ENCODE measurements around the gene PTF1A.
"Not testable (repeated sequence)": the region's sequence is repeated elsewhere in the genome, so short reads cannot be mapped to it uniquely, and the experiment has no call there.

The PTF1A gene

DNA sequence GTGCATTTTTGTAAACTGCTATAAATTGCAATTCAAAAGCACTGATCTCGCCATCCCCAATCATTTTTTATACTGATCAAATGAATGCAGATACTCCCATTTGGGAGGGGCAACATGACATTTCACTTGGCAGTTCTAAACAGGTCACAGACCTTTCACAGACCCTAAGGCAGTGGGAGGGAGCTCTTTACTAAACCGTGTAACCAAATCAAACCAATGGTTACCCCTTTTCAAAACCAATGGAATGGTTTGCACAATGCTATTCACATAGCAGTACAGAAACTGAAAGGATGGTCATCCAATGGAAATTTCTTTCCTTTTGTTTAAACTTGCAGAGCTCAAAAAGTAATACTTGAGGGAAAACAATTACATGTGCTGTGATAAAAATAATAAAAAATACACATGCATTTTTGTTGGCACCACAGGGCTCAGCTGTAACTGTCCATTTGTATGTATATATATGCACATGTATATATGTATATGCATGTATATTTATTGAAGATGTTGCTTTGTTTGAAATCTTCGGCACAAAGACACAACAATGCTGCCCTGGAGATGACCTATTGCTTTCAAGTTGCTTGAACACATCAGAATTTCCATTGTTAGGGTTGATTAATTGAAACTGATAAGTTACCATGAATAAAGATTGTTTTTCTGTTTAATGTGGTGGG is 14.0 kb downstream of the PTF1A start:
- H3K9me3 ChIP-seq (ENCODE audit: control insufficient read depth in 2 of 2, low read length in 2 of 2), result peaks cover 0 to 3% of the 10 kb centered on the region in 2 donors
- no peaks in the 10 kb centered on the region for H3K36me3 ChIP-seq (ENCODE audit: control insufficient read depth in 2 of 2, insufficient read depth in 2 of 2, low read length in 2 of 2)
- H3K9ac ChIP-seq (ENCODE audit: low read length in 2 of 2), result no peak overlapping the region
- H3K27ac ChIP-seq (ENCODE audit: low read length), result no peak overlapping the region
- no peak overlapping the region for H3K4me3 ChIP-seq (ENCODE audit: low read length in 2 of 2)
- no peaks in the 10 kb centered on the region for H3K4me1 ChIP-seq (ENCODE audit: control insufficient read depth, insufficient read depth, low read length)
- peaks cover 6 to 15% of the 10 kb centered on the region in 2 donors for H3K27me3 ChIP-seq (ENCODE audit: control insufficient read depth in 1 of 2, insufficient read depth in 2 of 2, low read length in 2 of 2)

DNA sequence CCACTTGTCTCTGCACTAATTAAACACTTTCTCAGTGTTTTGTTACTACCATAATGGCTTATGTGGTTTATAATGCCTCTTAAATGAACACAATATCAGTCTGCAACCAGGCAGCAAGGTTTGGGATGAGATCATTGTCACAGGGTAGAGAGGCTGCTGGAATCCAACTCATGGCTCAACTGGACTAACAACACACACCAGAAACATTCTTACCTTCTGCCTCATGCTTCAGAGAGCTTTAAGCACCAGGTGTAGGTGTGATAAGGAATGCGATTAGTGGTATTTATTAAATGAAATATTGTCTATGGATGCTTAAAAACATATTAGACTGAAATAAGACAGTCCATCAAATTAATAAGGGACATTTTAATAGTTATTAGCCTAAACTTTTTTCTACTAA is 25.4 kb downstream of the PTF1A start:
- Histone ChIP-seq H3K36me3 (ENCODE audit: control insufficient read depth in 2 of 2, insufficient read depth in 2 of 2, low read length in 2 of 2) (no peaks in the 10 kb centered on the region), H3K27ac (ENCODE audit: low read length) (no peak overlapping the region), H3K9me3 (ENCODE audit: control insufficient read depth in 2 of 2, low read length in 2 of 2) (no peaks in the 10 kb centered on the region), H3K4me1 (ENCODE audit: control insufficient read depth, insufficient read depth, low read length) (no peaks in the 10 kb centered on the region), H3K27me3 (ENCODE audit: control insufficient read depth in 1 of 2, insufficient read depth in 2 of 2, low read length in 2 of 2) (no peaks in the 10 kb centered on the region), H3K4me3 (ENCODE audit: low read length in 2 of 2) (no peak overlapping the region), H3K9ac (ENCODE audit: low read length in 2 of 2) (no peak overlapping the region)

DNA sequence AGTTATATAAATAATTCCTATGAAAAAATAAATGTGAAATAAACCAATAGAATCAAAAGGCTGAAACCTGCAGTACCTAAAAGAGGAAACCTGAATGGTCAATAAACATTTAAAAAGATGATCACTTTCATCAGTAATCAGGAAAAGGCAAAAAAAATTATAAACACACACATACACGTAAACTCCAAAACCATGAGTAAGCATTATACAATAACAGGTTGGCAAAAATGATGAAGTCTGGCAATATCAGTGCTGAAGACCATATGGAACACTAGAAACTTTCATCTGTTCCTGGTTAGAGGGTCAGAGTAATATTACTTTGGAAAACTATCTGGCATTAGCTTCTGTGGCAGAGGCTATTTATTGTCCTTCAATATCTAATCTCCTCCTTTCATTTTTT is 38.5 kb downstream of the PTF1A start:
- H3K36me3 ChIP-seq (ENCODE audit: control insufficient read depth in 2 of 2, insufficient read depth in 2 of 2, low read length in 2 of 2), result no peaks in the 10 kb centered on the region
- H3K27ac ChIP-seq (ENCODE audit: low read length), result no peak overlapping the region
- no peaks in the 10 kb centered on the region for H3K27me3 ChIP-seq (ENCODE audit: control insufficient read depth in 1 of 2, insufficient read depth in 2 of 2, low read length in 2 of 2)
- H3K9me3 ChIP-seq (ENCODE audit: control insufficient read depth in 2 of 2, low read length in 2 of 2), result no peaks in the 10 kb centered on the region
- H3K4me1 ChIP-seq (ENCODE audit: control insufficient read depth, insufficient read depth, low read length), result no peaks in the 10 kb centered on the region
- H3K9ac ChIP-seq (ENCODE audit: low read length in 2 of 2), result no peak overlapping the region
- no peak overlapping the region for H3K4me3 ChIP-seq (ENCODE audit: low read length in 2 of 2)

DNA sequence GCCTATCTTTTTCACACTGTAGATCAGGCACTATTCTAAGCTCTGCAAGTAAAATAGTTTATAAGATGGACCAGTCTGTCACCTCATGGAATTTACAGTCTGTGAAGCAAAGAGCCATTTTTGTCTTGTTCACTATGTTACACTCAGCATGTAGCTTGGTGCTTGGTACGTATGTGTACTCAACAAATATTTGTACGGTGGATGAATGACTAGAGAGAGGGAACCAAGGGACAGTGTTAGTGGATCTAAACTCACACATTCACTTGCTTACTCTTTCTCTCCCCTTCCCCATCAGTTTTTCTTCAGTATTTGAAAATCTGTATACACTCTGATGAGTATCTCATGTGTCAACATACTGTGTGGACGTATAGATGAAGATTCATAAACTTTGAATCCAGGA is 45.9 kb downstream of the PTF1A start:
- no peak overlapping the region for H3K9ac ChIP-seq (ENCODE audit: low read length in 2 of 2)
- no peaks in the 10 kb centered on the region for H3K9me3 ChIP-seq (ENCODE audit: control insufficient read depth in 2 of 2, low read length in 2 of 2)
- no peaks in the 10 kb centered on the region for H3K36me3 ChIP-seq (ENCODE audit: control insufficient read depth in 2 of 2, insufficient read depth in 2 of 2, low read length in 2 of 2)
- H3K27me3 ChIP-seq (ENCODE audit: control insufficient read depth in 1 of 2, insufficient read depth in 2 of 2, low read length in 2 of 2), result no peaks in the 10 kb centered on the region
- no peaks in the 10 kb centered on the region for H3K4me1 ChIP-seq (ENCODE audit: control insufficient read depth, insufficient read depth, low read length)
- no peak overlapping the region for H3K4me3 ChIP-seq (ENCODE audit: low read length in 2 of 2)
- H3K27ac ChIP-seq (ENCODE audit: low read length), result no peak overlapping the region

DNA sequence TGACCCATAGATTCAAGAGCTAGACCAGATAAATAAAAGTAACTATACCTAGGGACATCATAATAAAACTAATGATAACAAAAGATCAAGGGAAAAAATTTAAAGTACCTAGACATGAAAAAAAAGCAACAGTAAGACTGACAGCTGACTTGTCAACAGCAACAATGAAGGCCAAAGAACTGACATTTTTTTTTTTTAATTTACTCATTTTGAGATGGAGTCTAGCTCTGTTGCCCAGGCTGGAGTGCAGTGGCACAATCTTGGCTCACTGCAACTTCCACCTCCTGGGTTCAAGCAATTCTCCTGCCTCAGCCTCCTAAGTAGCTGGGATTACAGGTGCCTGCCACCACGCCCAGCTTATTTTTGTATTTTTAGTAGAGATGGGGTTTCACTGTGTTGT is 49.7 kb downstream of the PTF1A start:
- H3K27me3 ChIP-seq (ENCODE audit: control insufficient read depth in 1 of 2, insufficient read depth in 2 of 2, low read length in 2 of 2); H3K36me3 ChIP-seq (ENCODE audit: control insufficient read depth in 2 of 2, insufficient read depth in 2 of 2, low read length in 2 of 2); H3K9ac ChIP-seq (ENCODE audit: low read length in 2 of 2); H3K4me3 ChIP-seq (ENCODE audit: low read length in 2 of 2); H3K9me3 ChIP-seq (ENCODE audit: control insufficient read depth in 2 of 2, low read length in 2 of 2); H3K4me1 ChIP-seq (ENCODE audit: control insufficient read depth, insufficient read depth, low read length); H3K27ac ChIP-seq (ENCODE audit: low read length): not testable (repeated sequence)

All from stomach smooth muscle (tissue), 2 donors.